Right renal cortex interstitium (tissue), 3 donors: Measurements from ENCODE around the gene GRK5. TPM values are rescaled to one million over a fixed set of nuclear protein-coding genes. Genes with fewer than 3 reads are reported as not detected.
A peak's percentile ranks its signal among the peaks of the same experiment; 100 is the strongest.

Experiments
- DNase-seq, 3 donors: peaks; one replicate each; pipeline ENCODE4 v3.0.0-alpha.2; 2013; ENCODE audit warnings: low read depth in 3 of 3, low spot score in 2 of 3
- polyA plus RNA-seq, 3 donors: library from polyadenylated mRNA; unstranded; fragments of 120-200 nt; gene quantifications; one replicate each; pipeline ENCODE4 v1.2.1, GENCODE V29; 2013; ENCODE audit not compliant: insufficient read length in 3 of 3

Gene GRK5
- polyA plus RNA-seq, 3 donors: 15.5 to 18.3 (median 15.8) TPM

DNA sequence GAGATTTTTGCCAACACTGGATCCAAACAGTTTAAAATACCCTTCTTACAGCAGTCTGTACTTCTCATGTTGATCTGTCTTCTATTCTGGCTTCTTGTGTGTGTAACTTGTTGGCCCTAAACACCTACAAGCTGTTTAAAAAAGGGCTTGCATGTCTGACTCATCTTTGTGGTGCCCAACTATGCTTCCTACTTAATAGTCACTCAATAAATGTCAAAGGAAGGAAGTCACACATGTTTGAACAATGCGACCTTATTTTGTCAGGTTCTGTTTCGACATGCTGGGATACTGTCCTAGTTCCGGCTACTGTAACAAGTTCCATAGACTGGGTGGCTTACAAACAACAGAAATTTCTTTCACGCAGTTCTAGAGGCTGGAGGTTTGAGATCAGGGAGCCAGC is 9.4 kb upstream of the GRK5 start:
- DNase-seq: no peak

DNA sequence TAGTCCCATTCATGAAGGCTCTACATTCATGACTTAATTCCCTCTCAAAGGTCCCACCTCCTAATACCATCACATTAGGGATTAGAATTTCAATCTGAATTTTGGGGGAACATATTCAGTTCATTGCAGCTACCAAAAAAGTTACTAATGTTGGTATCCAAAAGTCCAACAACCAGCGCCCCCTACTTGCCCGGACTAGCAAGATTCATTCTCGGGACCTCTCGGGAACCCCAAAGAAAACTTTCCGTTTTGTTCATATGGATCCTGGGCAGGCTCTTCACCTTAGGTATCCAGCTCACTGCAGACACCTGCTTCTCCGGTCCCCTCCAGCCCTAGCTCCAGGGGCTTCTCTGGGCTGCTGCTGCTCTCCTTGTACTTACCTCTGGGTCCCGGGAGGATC is 8.9 kb upstream of the GRK5 start:
- DNase-seq: no peak

DNA sequence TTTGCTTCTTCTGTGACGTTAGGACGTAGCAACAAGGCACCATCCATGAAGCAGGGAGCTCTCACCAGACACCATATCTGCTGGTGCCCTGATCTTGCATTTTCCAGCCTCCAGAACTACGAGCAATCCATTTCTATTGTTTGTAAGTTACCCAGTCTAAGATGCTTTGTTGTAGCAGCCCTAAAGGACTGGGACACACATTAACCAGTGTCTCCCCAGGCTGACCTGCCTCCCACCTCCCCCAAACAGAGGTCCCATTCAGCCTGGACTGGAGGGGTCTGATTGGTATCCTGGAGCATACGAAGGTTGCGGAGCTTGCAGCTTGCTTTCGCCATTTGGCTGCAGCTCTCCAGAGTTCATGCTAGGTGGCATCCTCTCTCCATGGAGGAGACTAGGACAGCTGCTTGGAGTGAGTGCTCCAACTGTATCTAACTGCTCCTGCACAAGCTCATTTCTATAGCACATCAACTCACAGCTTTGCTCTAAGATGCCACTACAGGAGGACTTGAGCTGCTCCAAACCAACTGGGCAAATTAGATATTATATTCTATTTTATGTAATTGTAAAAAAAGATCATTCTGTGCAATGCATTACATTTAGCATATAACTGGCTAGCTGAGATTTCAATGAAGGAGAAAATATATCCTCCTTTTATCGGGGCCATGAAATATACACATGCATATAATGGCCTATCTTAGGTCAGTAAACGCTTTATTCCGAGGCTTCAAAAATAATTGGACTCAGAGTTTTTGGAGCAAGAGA is 8.0 kb upstream of the GRK5 start:
- no peak for DNase-seq

DNA sequence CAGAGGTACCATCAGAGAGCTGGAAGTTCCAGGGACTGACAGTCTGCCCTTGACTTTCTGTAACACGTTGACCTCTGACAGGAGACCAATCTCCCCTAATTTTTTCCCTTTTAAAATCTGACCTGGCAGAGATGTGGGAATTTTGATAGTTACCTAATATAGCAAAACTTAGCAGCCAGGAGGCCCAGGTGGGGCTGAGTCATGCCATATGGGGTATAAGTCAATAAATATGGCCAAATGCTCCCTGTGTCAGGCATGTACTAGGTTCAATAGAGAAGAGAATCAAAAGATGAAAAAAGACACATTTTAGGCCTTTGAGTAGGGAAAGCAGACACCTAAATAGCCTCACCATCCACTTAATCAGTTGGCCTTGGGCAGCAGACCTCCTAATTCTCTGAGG is 6.1 kb upstream of the GRK5 start:
- no peak for DNase-seq

DNA sequence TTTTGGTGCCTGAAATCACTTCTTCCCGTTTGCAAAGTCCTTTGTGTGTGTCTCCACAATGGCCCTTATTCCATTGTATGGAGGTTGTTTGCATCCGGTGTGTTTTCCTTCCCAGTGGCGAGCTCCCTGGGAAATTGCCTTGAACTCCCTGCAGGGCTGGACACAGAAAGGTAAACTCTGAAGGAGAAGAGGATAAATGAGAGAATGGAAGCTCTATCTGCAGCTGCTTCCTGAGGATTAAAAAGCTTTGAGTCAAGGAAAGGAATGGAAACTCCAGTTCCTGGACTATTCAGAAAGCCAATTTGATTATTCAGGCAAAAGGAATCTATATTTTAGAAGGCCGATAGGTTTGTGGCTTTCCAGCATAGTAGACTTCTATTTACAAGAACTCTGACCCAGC is 4.4 kb upstream of the GRK5 start:
- DNase-seq: no peak

DNA sequence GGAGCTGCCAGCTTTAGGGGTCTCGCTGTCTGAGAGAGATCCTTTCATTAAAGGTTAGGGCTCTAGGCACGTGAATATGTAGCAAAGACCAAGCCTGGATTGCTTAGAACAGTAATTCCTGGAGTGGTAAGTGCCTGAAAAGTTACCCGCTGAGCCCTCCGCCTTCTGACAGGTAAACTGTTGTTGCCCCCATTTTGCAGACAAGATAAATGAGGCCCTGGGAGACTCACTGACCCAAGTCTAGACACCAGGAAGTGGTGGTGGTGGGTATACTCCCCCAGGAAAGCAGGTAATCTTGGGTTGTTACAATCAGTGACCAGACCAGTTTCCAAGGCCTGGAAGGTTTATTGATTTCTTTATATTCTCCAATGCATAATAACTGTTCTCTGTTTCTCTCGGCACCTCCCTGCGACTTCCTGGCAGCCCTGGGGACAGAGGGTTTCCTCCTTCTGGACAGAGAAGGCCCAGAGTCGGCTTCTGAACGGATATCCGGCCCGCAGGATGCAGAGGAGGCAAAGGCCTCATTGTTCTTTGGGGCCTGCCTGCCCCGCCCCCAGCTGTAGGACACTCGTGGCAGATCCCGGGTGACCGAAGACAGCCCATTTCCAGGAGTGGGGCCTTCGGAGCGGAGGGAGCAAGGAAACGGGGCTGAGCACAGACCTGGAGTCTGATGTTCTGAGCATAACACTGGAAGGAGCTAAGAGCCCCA is 1.3 kb upstream of the GRK5 start:
- DNase-seq: no peak

DNA sequence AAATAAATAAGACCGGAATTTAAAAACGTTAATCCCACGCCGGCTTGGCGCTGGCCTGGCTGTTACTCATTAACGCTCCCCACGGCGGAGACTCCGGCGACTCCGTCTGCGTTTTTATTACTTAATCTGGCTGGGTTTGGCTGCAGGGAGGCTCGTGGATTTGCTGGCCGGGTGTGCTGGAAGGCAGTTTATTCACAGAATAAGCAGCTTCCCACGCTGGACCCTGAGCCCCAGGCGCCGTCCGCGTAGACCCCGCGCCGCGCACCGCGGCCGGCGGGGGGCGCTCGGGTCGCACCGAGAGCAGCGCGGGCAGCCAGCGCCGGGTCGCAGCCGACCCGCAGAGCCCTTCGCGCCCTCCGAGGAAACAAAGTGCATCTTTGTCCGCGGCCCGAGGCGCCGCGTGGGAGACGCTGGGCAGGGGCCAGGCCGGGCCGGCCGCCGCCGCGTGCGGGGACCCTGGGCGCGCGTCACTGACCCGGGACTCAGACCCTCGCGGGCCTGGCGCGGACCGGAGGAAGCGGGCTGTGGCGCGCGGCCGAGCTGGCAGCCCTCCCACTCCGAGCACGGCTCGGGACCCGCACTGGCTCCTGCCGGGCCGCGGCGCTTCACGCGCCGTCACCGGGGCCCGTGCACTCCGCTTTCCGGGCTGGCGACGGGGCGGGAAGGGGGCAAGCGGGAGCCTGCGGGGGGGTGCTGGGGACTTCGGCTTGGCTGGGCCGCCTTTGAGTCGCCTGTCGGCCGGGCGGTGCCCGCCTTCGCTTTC is 587 bp upstream of the GRK5 start:
- DNase-seq: peak in 1 of 3 donors; percentile 53

DNA sequence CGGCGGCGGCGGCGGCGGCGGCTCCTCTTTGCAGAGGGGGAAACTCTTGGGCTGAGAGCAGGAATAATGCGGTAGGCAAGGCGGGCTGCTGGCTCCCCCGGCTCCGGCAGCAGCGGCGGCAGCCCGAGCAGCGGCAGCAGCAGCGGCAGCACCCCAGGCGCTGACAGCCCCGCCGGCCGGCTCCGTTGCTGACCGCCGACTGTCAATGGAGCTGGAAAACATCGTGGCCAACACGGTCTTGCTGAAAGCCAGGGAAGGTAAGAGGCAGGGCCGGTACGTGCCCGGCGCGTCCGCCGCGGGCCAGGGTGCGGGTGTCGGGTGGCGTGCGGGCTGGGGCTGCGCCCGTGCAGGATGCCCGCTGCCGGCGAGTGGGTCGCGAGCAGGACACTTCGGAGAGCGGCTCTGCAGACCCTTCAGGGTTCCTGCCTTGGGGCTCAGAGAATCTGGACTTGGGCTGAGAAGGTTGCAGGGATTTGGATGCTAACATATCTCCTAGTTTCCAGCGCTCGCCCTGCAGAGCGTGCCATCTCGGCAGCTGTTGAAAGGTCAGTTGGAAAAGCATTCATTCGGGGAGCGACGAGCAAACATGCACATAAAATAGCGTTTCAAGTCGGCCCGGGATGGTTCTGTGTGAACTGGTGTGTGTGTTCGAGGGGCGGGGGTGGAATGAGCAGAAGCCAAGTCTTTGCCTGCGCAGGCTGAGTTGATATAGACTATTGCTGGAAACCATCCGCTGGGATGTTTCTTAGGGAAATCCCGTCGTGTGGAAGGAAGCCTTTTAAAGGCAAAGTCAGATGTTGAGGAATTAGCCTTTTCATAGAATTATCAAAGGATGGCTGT is 562 bp downstream of the GRK5 start:
- no peak for DNase-seq

DNA sequence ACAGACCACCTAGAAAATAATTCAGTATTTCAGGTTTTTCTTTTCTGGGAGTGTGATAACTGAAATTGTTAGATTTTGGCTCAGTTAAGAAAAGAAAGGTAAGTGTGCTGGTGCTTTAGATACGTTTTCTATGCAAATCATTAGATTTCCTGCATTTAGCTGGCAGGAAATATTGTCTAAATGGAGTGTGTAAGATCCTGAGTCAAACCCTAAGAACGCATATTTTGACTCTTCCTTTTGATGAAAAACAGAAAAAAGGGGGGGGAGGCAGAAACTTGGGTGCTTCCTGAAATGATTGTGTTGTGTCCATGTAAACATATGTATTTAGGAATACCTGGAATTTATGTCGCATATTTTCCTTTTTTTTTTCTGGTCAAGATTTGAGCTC is 1.2 kb downstream of the GRK5 start:
- DNase-seq: no peak

DNA sequence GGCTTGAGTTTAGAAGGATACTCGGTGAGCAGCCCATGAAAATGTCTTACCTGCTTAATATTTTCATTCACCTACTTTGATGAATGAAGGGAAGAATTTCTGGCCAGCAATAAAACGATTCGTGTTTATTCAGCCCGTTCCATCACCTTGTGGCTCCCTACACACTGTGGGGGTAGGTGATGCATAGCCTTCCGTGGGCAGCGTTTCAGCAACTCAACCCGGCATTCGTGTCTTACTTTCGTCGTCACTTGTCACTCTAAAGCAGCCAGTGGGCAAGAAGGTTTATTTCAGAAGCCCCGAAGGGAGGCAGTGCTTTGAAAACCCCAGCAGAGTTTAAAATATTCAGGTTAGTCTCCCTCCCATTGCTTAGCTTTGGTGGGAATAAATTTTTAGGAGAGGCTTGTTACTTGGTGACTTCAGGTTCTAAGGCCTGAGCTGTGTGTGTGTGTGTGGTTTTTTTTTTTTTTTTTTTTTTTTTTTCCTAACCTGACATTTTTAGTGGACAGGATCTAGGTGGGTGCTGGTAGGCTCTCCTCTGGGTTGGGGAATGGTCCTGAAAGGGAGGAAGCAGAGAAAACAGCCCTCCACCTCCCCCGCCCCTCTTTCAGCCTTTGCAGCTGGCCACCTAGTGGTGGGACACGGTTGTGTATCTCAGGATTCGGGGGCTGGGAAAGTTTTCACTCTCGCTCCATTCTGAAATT is 1.8 kb downstream of the GRK5 start:
- no peak for DNase-seq

DNA sequence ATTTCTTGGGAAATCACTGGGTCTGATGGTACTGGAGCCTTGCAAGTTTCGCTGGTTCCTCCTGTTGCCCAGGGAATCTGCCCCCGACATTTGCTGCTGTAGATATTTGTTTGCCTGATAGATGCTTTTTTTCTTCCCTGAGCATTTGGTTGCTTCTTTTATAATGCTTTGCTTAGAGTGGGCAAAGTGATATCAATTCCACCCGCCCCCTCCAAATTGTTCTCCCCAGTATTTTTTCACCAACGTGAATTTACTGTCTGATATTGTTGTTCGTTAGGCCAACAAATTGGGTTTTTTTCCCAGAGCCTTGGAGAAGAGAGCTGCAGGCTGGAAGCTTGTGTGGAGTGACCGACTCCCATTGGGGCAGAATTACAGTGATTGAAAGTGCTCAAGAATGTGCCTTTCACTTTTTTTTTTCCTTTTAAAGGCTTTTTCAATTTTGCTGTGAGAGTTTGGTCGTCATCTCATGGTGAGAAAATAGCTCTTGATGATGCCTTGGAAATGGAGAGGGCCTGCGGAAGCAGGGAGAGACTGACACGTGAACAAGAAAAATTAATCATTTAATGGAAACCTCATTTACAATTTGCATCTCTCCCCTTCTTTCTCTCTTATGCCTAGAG is 2.5 kb downstream of the GRK5 start:
- no peak for DNase-seq

DNA sequence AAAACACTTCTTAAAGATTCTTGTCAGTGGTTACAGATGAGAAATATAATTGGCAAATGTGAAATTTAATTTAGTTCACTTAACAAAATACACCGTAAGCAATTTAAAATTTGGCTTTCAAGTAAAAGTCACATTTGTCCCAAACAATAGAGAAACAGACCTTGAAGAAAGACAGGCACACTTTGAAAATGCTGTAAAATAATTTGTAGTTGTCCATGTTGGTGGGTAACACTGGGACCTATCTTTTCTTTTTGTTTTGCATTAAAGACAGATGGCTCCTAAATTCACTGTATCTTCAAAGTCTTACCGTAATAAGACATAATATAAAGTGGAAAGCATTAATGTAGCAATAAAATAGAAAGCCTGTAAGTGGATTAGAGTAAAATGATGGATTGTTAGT is 3.3 kb downstream of the GRK5 start:
- DNase-seq: no peak

DNA sequence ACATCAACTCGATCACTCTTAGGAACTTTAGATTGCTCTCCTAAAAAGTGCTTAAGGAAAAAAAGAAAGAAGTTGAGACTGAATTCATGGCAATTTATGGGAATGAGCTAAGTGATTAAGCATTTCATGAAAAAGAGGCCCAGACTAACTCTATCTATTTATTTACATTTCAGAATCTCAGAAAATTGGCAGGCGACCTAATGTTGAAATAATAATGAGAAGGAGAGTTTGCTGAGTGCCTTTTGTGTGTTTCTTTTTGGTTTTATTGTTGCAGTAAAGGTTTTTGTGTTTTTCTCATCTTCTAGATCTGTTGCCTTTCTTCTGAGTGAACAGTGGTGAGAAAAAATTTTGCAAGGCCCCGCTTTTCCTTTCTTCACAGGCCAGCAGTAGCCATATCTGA is 3.8 kb downstream of the GRK5 start:
- no peak for DNase-seq

DNA sequence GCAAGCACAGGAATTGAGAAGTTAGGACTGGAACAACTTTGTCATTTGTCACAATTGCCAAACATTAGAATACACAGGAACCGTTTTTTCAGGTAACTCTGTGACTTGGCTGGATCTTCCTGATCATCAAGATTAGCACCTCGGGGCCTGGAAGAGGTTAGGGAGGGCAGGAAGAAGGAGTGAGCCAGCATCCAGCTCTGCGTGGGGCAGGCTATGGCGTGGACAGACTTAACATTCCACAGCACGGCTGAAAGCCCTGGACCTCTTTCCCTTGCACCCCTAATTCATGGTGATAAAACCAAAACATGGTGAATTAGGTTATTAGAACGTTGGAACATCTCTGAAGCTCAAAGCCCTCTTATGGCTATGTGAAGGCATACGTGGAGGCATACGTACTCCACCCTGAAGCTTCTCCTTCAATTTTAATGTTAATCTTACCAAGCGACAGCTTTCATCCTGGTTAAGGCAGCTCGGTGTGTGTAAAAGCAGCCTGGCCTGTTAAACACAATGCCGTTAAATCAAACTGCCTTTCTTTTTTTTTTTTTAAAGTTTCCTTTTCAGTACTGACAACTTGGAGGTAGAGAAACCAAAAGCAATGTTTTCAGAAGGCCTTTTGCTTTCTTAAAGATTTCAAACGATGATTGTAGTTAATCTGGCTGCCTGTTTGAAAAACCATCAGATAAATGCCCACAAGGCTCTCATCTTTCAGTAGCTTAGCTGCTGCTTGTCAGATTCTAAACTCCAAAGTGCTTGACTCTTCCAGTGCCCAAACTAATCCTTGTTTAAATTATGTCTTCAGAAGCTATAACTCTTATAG is 4.5 kb downstream of the GRK5 start:
- DNase-seq: no peak

DNA sequence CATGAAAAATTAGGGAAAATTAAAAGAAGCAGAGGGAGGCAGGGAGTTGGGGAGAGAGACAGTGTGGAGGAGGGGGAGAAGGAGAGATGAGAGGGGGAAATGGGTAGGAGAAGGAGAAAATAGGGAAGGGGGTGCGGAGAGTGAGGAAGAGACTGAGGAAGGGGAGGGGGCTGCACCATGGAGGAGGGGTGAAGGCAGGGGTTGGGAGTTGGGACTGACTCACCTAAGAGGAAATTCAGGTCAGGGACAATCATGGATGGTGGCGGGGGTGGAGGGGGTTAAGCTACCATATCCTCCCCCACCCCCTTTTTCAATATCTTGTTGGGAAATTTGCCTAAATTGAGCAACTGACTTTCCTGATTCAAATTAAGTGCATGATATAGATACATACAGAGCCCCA is 8.0 kb downstream of the GRK5 start:
- DNase-seq: no peak

DNA sequence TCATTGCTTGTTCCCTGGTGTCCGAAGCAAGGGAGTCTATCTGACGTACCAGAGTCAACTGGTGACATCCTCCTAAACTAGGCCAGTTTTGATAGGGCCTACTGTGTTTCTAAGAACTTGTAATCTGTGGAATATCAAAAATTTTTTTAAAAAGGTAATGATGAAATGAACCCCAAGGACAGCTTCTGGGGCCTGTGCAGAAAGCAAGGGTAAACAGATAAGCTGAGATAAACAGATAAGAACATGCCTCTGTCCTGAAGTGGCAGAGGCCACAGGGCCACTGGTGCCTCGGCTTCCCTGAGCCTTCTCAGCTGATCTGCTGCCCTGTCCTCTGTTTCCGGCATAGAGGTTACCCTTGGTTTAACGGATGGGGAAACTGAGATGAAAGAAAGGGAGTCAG is 8.8 kb downstream of the GRK5 start:
- DNase-seq: no peak

DNA sequence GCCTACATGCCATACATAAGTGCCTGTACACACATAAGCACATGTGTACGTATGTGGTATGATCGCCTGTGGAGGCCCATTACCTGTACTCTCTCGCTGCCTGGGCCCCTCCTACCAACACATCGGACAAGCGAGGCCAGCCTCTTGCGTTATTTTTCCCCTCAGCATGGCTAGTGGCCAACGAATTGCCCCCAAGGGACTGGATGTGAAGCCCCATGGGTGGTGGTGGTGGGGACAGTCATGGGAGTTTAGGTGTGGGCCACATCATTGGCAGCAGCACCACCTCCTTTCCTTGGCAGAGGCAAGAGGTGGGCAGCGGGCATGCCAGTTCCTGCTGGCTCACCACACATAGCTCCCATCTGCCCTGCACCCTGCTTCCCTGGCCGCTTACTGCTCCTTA is 10.0 kb downstream of the GRK5 start:
- DNase-seq: no peak

DNA sequence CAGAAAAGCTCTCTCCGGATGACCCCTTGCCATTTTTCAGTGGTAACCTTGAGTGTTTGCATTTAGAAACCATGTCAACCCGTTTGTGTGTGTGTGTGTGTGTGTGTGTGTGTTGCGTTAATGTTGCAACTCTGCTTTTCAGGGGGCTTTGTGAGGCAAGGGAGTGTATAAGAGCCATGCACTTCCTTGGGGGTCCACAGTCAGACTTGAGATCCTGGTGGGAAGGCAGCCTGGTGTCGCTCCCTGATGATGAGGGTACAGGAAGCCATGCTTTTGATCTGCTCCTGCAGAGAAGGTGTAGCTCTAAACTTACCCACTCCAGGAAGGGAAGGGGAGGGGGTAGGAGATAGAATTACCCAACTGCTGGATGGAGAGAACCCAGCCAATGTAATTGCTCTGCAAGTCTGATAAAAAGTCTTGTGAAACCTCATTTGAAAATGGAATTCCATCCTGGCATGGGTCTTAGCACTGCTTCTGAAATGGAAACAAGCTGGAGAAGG is 10.7 kb downstream of the GRK5 start:
- no peak for DNase-seq

DNA sequence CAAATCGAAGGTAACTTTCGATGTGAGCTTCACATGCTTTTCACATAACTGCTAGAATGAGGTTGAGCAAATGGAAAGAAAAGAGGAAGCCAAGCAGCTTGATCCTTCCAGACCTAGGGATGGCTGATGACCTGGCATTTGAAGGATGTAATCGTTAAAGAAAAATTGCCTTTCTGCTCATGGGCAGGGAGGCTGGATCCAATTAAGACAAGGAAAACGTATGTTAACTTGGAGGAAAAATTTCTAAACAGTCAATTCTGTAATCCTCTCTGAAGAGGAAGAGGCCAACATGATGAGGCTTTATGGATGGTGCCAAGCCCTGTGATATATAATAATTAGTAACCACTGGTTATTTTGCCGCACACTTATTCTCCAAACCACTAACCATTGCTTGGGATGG is 12.5 kb downstream of the GRK5 start:
- DNase-seq: no peak
